Hepatic stellate cell (primary cell): ENCODE measurements around the gene SUN1.

Experiments used
- DNase-seq: peaks from one replicate; pipeline ENCODE4 v3.0.0; 2011; ENCODE audit warnings: low spot score

Gene SUN1

GRCh38 chr7:877312-878232, 45.3 kb downstream of the SUN1 start:
- no peak for DNase-seq

GRCh38 chr7:879093-879492, 46.8 kb downstream of the SUN1 start:
- DNase-seq = no peak

- DNase-seq = no peak
These were observed 47.4 kb downstream of the SUN1 start for GRCh38 chr7:879706-880105.

- DNase-seq = no peak
These were observed 48.2 kb downstream of the SUN1 start for GRCh38 chr7:880450-880849.

GRCh38 chr7:881441-882234, 49.4 kb downstream of the SUN1 start:
- DNase-seq = no peak

GRCh38 chr7:882336-883035, 50.2 kb downstream of the SUN1 start:
- DNase-seq = no peak

- no peak for DNase-seq
These were observed 51.1 kb downstream of the SUN1 start for GRCh38 chr7:883055-884021.

GRCh38 chr7:884191-885003, 52.1 kb downstream of the SUN1 start:
- no peak for DNase-seq

GRCh38 chr7:885261-885892, 53.1 kb downstream of the SUN1 start:
- no peak for DNase-seq

GRCh38 chr7:885893-886625, 53.8 kb downstream of the SUN1 start:
- no peak for DNase-seq

GRCh38 chr7:886626-887487, 54.6 kb downstream of the SUN1 start:
- no peak for DNase-seq

GRCh38 chr7:887488-887820, 55.2 kb downstream of the SUN1 start:
- DNase-seq = no peak

- DNase-seq = no peak
These were observed 56.1 kb downstream of the SUN1 start for GRCh38 chr7:888081-889024.

- DNase-seq = no peak
These were observed 56.7 kb downstream of the SUN1 start for GRCh38 chr7:889025-889390.

GRCh38 chr7:889391-889790, 57.1 kb downstream of the SUN1 start:
- no peak for DNase-seq

GRCh38 chr7:890868-891267, 58.6 kb downstream of the SUN1 start:
- no peak for DNase-seq

- DNase-seq = no peak
These were observed 59.0 kb downstream of the SUN1 start for GRCh38 chr7:891291-891690.
